PC-9 (cell line): ENCODE data around the gene PCDHB12.

Source experiments
- CTCF ChIP-seq: fragments of 200-600 bp; sonication (generic); conservative IDR thresholded peaks from 2 replicates; pipeline ENCODE4 v1.6.1; 2017; ENCODE audit warnings: mixed run types, antibody characterized with exemption, mild to moderate bottlenecking, moderate library complexity
- EZH2 ChIP-seq: fragments of 200-600 bp; sonication (generic); IDR thresholded peaks from 2 replicates; pipeline ENCODE4 v1.8.0; 2017; ENCODE audit warnings: antibody characterized with exemption, low read depth

- TF ChIP-seq CTCF, result no peak
- TF ChIP-seq EZH2, result no peak
These were observed 28.2 kb upstream of the PCDHB12 start for GRCh38 chr5:141180313-141180712.
